HEK293 (cell line): ENCODE data around the gene MTR.

Experiments
- CTCF ChIP-seq: fragments of 450-650 bp; formaldehyde crosslinking; IDR thresholded peaks from 2 replicates; pipeline ENCODE4 v1.5.1; 2016; ENCODE audit warnings: missing biosample characterization, missing genetic modification characterization
- GLI2 ChIP-seq: fragments of 450-650 bp; formaldehyde crosslinking; IDR thresholded peaks from 2 replicates; pipeline ENCODE4; 2017; ENCODE audit warnings: missing biosample characterization, missing genetic modification characterization, low read depth, borderline replicate concordance
- KLF17 ChIP-seq: fragments of 450-650 bp; formaldehyde crosslinking; IDR thresholded peaks from 2 replicates; pipeline ENCODE4 v1.5.1; 2016; ENCODE audit warnings: missing biosample characterization, missing genetic modification characterization
- MEIS1 ChIP-seq: sonication (generic); formaldehyde crosslinking; IDR thresholded peaks from 2 replicates; pipeline ENCODE4 v1.8.1; 2022; ENCODE audit warnings: missing genetic modification reagents, mild to moderate bottlenecking, borderline replicate concordance
- OSR2 ChIP-seq: fragments of 450-650 bp; formaldehyde crosslinking; IDR thresholded peaks from 2 replicates; pipeline ENCODE4 v1.5.1; 2016; ENCODE audit warnings: missing biosample characterization, missing genetic modification characterization
- SALL2 ChIP-seq: fragments of 450-650 bp; formaldehyde crosslinking; IDR thresholded peaks from 2 replicates; pipeline ENCODE4 v1.5.0; 2017; ENCODE audit warnings: missing biosample characterization, mild to moderate bottlenecking, missing genetic modification characterization, borderline replicate concordance
- TSHZ1 ChIP-seq: fragments of 450-650 bp; formaldehyde crosslinking; IDR thresholded peaks from 2 replicates; pipeline ENCODE4 v1.5.1; 2016; ENCODE audit warnings: missing biosample characterization, missing genetic modification characterization, borderline replicate concordance
- WT1 ChIP-seq: fragments of 450-650 bp; formaldehyde crosslinking; IDR thresholded peaks from 2 replicates; pipeline ENCODE4 v1.5.1; 2016; ENCODE audit warnings: missing biosample characterization, missing genetic modification characterization
- ZBTB11 ChIP-seq: fragments of 450-650 bp; formaldehyde crosslinking; conservative IDR thresholded peaks from 2 replicates; pipeline ENCODE4 v1.5.1; 2016; ENCODE audit warnings: low read depth, missing biosample characterization, missing genetic modification characterization
- ZBTB20 ChIP-seq: fragments of 450-650 bp; formaldehyde crosslinking; IDR thresholded peaks from 2 replicates; pipeline ENCODE4 v1.5.1; 2016; ENCODE audit warnings: missing biosample characterization, missing genetic modification characterization
- ZBTB44 ChIP-seq: fragments of 450-650 bp; IDR thresholded peaks from 2 replicates; pipeline ENCODE4 v1.5.1; 2018; ENCODE audit warnings: missing biosample characterization, mild to moderate bottlenecking, missing genetic modification characterization
- ZBTB48 ChIP-seq: fragments of 450-650 bp; formaldehyde crosslinking; IDR thresholded peaks from 2 replicates; pipeline ENCODE4 v1.5.1; 2016; ENCODE audit warnings: missing biosample characterization, missing genetic modification characterization
- ZNF112 ChIP-seq: fragments of 450-650 bp; formaldehyde crosslinking; IDR thresholded peaks from 2 replicates; pipeline ENCODE4 v1.5.0; 2017; ENCODE audit warnings: missing biosample characterization, missing genetic modification characterization
- ZNF23 ChIP-seq: fragments of 450-650 bp; formaldehyde crosslinking; IDR thresholded peaks from 2 replicates; pipeline ENCODE4 v1.5.1; 2016; ENCODE audit warnings: missing biosample characterization, missing genetic modification characterization, borderline replicate concordance
- ZNF24 ChIP-seq: fragments of 450-650 bp; formaldehyde crosslinking; IDR thresholded peaks from 2 replicates; pipeline ENCODE4 v1.5.1; 2016; ENCODE audit warnings: missing biosample characterization, missing genetic modification characterization
- ZNF248 ChIP-seq: fragments of 450-650 bp; formaldehyde crosslinking; IDR thresholded peaks from 2 replicates; pipeline ENCODE4 v1.5.1; 2017; ENCODE audit warnings: missing biosample characterization, missing genetic modification characterization
- ZNF350 ChIP-seq: fragments of 450-650 bp; formaldehyde crosslinking; IDR thresholded peaks from 2 replicates; pipeline ENCODE4 v1.5.0; 2017; ENCODE audit warnings: missing biosample characterization, mild to moderate bottlenecking, missing genetic modification characterization
- ZNF473 ChIP-seq: fragments of 450-650 bp; formaldehyde crosslinking; IDR thresholded peaks from 2 replicates; pipeline ENCODE4 v1.5.1; 2017; ENCODE audit warnings: missing biosample characterization, missing genetic modification characterization
- ZNF501 ChIP-seq: fragments of 450-650 bp; formaldehyde crosslinking; IDR thresholded peaks from 2 replicates; pipeline ENCODE4 v1.5.1; 2016; ENCODE audit warnings: missing biosample characterization, missing genetic modification characterization
- ZNF530 ChIP-seq: fragments of 450-650 bp; formaldehyde crosslinking; IDR thresholded peaks from 2 replicates; pipeline ENCODE4 v1.5.1; 2016; ENCODE audit warnings: low read depth, missing biosample characterization, missing genetic modification characterization
- ZNF580 ChIP-seq: fragments of 450-650 bp; formaldehyde crosslinking; IDR thresholded peaks from 2 replicates; pipeline ENCODE4 v1.5.1; 2016; ENCODE audit warnings: missing biosample characterization, missing genetic modification characterization
- ZNF624 ChIP-seq: fragments of 450-650 bp; formaldehyde crosslinking; IDR thresholded peaks from 2 replicates; pipeline ENCODE4 v1.5.1; 2017; ENCODE audit warnings: missing biosample characterization, missing genetic modification characterization
- ZNF654 ChIP-seq: fragments of 450-650 bp; formaldehyde crosslinking; IDR thresholded peaks from 2 replicates; pipeline ENCODE4 v1.5.1; 2016; ENCODE audit warnings: low read depth, missing biosample characterization, missing genetic modification characterization
- ZNF660 ChIP-seq: fragments of 450-650 bp; IDR thresholded peaks from 2 replicates; pipeline ENCODE4 v1.5.1; 2018; ENCODE audit warnings: missing biosample characterization, mild to moderate bottlenecking, missing genetic modification characterization
- ZNF830 ChIP-seq: fragments of 450-650 bp; IDR thresholded peaks from 2 replicates; pipeline ENCODE4 v1.5.0; 2018; ENCODE audit warnings: missing biosample characterization, missing genetic modification characterization, low read depth, mild to moderate bottlenecking, moderate library complexity
- ZSCAN18 ChIP-seq: fragments of 450-650 bp; formaldehyde crosslinking; IDR thresholded peaks from 2 replicates; pipeline ENCODE4 v1.5.1; 2016; ENCODE audit warnings: missing biosample characterization, missing genetic modification characterization

Gene MTR

GRCh38 chr1:236795035-236795756, at the start of gene MTR (continued):
- TF ChIP-seq CTCF (tag by site-specific recombination) (peak; percentile 74; the same call in 1 of the 2 replicates), GLI2 (tag by site-specific recombination) (no peak), ZNF530 (no peak), ZSCAN18 (tag by site-specific recombination) (no peak), ZBTB48 (tag by site-specific recombination) (peak; percentile 71; the same call in 1 of the 2 replicates), SALL2 (no peak), ZNF112 (tag by site-specific recombination) (no peak), KLF17 (tag by site-specific recombination) (0 out of 2 replicates have a peak, but pooled peaks have one; percentile 68), ZBTB20 (peak; percentile 94), ZNF830 (tag by site-specific recombination) (no peak), MEIS1 (CRISPR knock-in tag) (no peak), ZNF654 (tag by site-specific recombination) (no peak), ZNF624 (tag by site-specific recombination) (no peak), ZNF23 (no peak), OSR2 (tag by site-specific recombination) (no peak), ZNF248 (tag by site-specific recombination) (no peak), ZNF24 (tag by site-specific recombination) (peak; percentile 10; the same call in 1 of the 2 replicates), ZNF660 (peak; percentile 97), ZBTB44 (tag by site-specific recombination) (peak; percentile 54; the same call in 1 of the 2 replicates), ZBTB11 (tag by site-specific recombination) (peak; percentile 99; the same call in 1 of the 2 replicates), TSHZ1 (tag by site-specific recombination) (peak; percentile 31; the same call in 1 of the 2 replicates), WT1 (tag by site-specific recombination) (peak; percentile 40), ZNF501 (tag by site-specific recombination) (peak; percentile 93), ZNF350 (tag by site-specific recombination) (no peak), ZNF473 (tag by site-specific recombination) (no peak), ZNF580 (tag by site-specific recombination) (no peak)
